Muscle of leg (tissue), 11 donors: Measurements from ENCODE around the gene ZSCAN5C. TPM values are rescaled to one million over a fixed set of nuclear protein-coding genes. Genes with fewer than 3 reads are reported as not detected.

Source experiments
- DNase-seq: peaks from one replicate; pipeline ENCODE4 v3.0.0; 2013
- H3K27ac ChIP-seq: one replicate; pipeline ENCODE4 v1.5.1; 2013; ENCODE audit warnings: mild to moderate bottlenecking, low read length, control low read depth
- H3K27me3 ChIP-seq: one replicate; pipeline ENCODE4 v1.6.1; 2013; ENCODE audit warnings: low read length; ENCODE audit not compliant: control insufficient read depth, insufficient read depth
- H3K36me3 ChIP-seq: one replicate; pipeline ENCODE4 v1.6.1; 2013; ENCODE audit warnings: low read length; ENCODE audit not compliant: control insufficient read depth, insufficient read depth
- H3K4me1 ChIP-seq: one replicate; pipeline ENCODE4 v1.6.1; 2013; ENCODE audit warnings: low read length; ENCODE audit not compliant: control insufficient read depth, insufficient read depth
- H3K4me3 ChIP-seq: one replicate; pipeline ENCODE4 v1.5.1; 2013; ENCODE audit warnings: low read length, control low read depth
- H3K9me3 ChIP-seq: replicated peaks from 2 replicates; pipeline ENCODE4 v1.6.1; 2013; ENCODE audit warnings: low read depth, low read length; ENCODE audit not compliant: control insufficient read depth
- WGBS: methylation state at CpG from one replicate; pipeline ENCODE4 v1.1.5; 2013; ENCODE audit warnings: missing lambda C conversion rate; ENCODE audit not compliant: insufficient coverage; 5-methylcytosine and 5-hydroxymethylcytosine counted together
- polyA plus RNA-seq, 8 donors: library from polyadenylated mRNA; unstranded; fragments of 120-200 nt; gene quantifications; one replicate each; pipeline versions ENCODE4 v1.2.1 to v1.2.3, GENCODE V29; 2013; ENCODE audit warnings: inconsistent platforms in 1 of 8, low replicate concordance in 1 of 8; ENCODE audit not compliant: insufficient read length in 8 of 8, insufficient read depth in 1 of 8
- total RNA-seq: library from RNA; stranded (reverse); fragments of 120-200 nt; gene quantifications from one replicate; pipeline ENCODE4 v1.2.4, GENCODE V29; 2013

Gene ZSCAN5C
- total and polyA plus RNA-seq, 9 donors, result 0.12 TPM; not detected in 8

DNA sequence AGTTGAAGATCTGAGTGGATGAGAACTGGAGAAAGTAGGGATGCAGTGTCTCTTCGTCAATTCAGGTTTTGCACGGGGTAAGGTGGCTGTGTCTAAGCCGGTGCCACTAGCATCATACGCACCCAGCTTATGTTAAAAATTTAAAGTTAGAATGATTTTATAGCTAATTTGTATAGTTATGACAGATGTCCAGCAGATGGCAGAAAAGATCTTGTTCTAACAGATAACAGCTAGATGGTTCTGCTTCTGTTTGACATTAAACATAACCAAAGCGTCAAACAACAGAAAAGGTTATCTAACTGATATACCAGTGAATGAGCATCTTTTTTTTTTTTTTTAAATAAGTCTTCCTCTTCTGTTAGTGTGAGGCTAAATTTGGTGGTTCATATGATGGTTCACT lies 51.7 kb downstream of the ZSCAN5C start:
- Histone ChIP-seq H3K9me3 (no peaks in the 10 kb centered on the region), H3K4me1 (no peaks in the 10 kb centered on the region), H3K27ac (no peak overlapping the region), H3K27me3 (no peaks in the 10 kb centered on the region), H3K36me3 (no peaks in the 10 kb centered on the region), H3K4me3 (no peak overlapping the region)
- 80% methylated on average over 4 of the region's 5 CpGs for WGBS
- peak; percentile 67 for DNase-seq

DNA sequence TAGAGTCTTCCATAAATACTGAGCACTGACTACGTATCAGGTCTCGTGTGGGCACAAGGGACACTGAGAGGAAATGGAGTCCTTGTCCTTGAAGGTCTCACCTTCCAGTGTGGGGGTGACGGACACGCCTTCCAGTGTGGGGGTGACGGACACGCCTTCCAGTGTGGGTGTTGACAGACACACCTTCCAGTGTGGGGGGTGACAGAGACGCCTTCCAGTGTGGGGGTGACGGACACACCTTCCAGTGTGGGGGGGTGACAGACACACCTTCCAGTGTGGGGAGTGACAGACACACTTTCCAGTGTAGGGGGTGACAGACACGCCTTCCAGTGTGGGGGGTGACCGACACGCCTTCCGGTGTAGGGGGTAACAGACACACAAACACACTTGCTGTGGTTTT lies 56.2 kb downstream of the ZSCAN5C start:
- no peaks in the 10 kb centered on the region for H3K27me3 ChIP-seq
- H3K27ac ChIP-seq, result no peak overlapping the region
- peaks cover 3% of the 10 kb centered on the region for H3K36me3 ChIP-seq
- 94% methylated on average over 6 of the region's 12 CpGs for WGBS
- no peak for DNase-seq
- H3K4me3 ChIP-seq, result no peak overlapping the region
- H3K4me1 ChIP-seq, result no peaks in the 10 kb centered on the region
- H3K9me3 ChIP-seq, result no peaks in the 10 kb centered on the region

Other genes with a start within 250 kb of the ZSCAN5C start
- gene NLRP5, start 215.5 kb upstream of the ZSCAN5C start, total RNA-seq, result not detected
- gene NLRP5, start 215.5 kb upstream of the ZSCAN5C start, polyA plus RNA-seq, result not detected
- gene ZNF787, start 81.0 kb upstream of the ZSCAN5C start, total RNA-seq, result 22.9 TPM
- gene ZNF787, start 81.0 kb upstream of the ZSCAN5C start, polyA plus RNA-seq, result 10 to 100 TPM; 22.0 to 34.4 (median 24.9) TPM
- 10.5 TPM for gene ZNF444, start 61.0 kb upstream of the ZSCAN5C start, total RNA-seq
- 10 to 100 TPM; 17.9 to 26.2 (median 19.9) TPM for gene ZNF444, start 61.0 kb upstream of the ZSCAN5C start, polyA plus RNA-seq
- not detected for gene GALP, start 26.3 kb upstream of the ZSCAN5C start, total RNA-seq
- not detected for gene GALP, start 26.3 kb upstream of the ZSCAN5C start, polyA plus RNA-seq
- gene ZSCAN5B, start 4.5 kb upstream of the ZSCAN5C start, total RNA-seq, result 0.09 TPM
- under 1 TPM in 1 of 8 donors, not detected in 7; 0.12 TPM for gene ZSCAN5B, start 4.5 kb upstream of the ZSCAN5C start, polyA plus RNA-seq
- gene EDDM13, start 70.5 kb downstream of the ZSCAN5C start, total RNA-seq, result 0.27 TPM
- 1 to 10 TPM in 6 of 8 donors, under 1 TPM in 2; 0.61 to 2.3 (median 1.3) TPM for gene EDDM13, start 70.5 kb downstream of the ZSCAN5C start, polyA plus RNA-seq
- gene ZSCAN5A, start 112.6 kb downstream of the ZSCAN5C start, total RNA-seq, result 8.7 TPM
- 1 to 10 TPM; 6.4 to 9.8 (median 7.2) TPM for gene ZSCAN5A, start 112.6 kb downstream of the ZSCAN5C start, polyA plus RNA-seq
- 5.3 TPM for gene ZNF582, start 191.3 kb downstream of the ZSCAN5C start, total RNA-seq
- gene ZNF582, start 191.3 kb downstream of the ZSCAN5C start, polyA plus RNA-seq, result 1 to 10 TPM; 4.1 to 5.6 (median 4.8) TPM
- 10.3 TPM for gene ZNF583, start 202.1 kb downstream of the ZSCAN5C start, total RNA-seq
- gene ZNF583, start 202.1 kb downstream of the ZSCAN5C start, polyA plus RNA-seq, result 1 to 10 TPM; 4.1 to 8.5 (median 6.7) TPM